HG02763 (cell line): ENCODE results near the gene ZKSCAN4.
A peak's percentile ranks its signal among the peaks of the same experiment; 100 is the strongest.

Experiments used
- ATAC-seq: cut with Tn5 transposase; IDR thresholded peaks from one replicate; pipeline ENCODE4 v1.9.1; 2021; ENCODE audit warnings: mild to moderate bottlenecking, moderate library complexity; ENCODE audit not compliant: unreplicated experiment

Gene ZKSCAN4

DNA sequence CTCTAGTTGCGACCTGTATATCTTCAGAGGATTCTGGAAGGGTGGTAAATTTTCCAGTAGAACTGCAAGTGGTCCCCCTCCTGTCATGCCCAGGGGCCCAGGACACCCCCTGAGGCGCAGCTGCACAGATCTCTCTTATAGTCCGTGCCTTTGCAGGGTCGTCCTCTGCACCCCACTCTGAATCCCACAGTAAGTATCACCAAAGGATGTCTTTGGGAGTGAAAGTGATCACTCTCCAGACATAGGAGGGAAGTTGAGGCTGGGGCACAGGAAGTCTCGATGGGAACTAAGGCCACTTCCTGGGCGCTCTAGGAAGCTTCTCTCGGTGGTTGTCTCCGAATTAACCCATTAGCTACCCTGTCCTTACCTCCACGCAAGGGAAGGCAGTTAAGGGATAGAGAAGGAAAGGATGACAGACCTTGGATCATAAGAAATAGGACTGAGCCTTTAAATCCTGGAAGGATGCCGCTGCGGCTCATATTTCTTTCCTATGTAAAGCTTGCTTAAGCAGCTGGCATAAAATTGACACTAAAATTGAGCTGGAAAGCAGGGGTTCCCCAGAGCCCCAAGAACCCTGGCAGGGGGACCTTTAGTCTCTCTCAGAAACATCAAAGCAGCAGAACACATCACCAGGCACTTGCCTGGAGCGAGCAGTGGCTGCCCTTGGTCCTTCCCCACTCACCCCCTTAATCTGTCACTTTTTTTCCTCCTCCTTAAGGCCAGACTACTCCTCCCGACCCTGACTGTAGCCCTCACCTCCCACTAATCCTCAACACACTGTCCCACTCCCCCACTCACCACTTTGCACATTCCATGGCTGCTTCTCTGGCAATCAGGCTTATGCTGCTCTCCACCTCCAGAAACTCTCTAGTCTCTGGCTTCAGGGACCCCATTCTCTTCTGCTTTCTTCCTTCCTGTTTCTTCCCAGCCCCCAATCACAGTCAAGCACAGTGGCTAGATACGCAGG is at the start of gene ZKSCAN4:
Gene ZKSCAN4 (minus strand): TSS at position 261 of the 967 bp plus-strand sequence. CDS start 289 bp downstream, outside the sequence.
- ATAC-seq, result peak; percentile 81

DNA sequence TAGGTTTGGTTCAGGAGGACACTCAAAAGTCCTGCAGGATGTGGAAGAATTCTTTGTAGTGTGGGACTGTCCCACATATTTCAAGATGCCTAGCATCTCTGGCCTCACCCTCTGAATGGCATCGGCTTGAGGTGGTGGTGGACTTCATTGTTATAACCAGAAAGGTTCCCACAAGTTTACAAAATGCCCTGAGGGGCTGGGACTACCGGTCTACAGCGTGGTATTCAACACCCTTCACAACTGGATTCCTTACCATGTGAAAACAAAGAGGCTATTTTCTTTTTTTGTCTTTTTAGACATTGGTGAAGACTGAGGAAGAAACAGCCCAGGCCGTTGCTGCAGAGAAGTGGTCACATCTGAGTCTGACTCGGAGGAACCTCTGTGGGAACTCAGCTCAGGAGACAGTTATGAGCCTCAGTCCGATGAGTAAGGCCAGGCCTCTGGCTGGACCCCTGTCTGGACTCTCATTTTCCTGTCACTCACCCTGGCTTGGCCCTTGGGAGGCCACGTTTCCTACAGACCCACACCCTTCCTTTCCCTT is 44.5 kb upstream of the ZKSCAN4 start:
- ATAC-seq, result no peak

GRCh38 chr6:28295326-28295725 is 43.3 kb upstream of the ZKSCAN4 start:
- ATAC-seq, result no peak

DNA sequence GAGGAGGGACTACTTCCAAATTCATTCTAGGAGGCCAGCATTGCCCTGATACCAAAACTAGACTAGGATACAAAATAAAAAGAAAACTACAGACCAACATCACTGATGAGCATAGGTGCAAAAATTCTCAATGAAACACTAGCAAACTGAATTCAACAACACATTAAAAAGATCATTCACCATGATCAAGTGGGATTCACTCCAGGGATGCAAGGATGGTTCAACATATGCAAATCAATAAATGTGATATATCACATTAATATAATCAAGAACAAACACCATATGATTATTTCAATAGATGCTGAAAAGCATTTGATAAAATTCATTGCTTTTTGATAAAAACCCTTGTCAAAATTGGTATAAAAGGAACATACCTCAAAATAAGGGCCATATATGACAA is 39.5 kb upstream of the ZKSCAN4 start:
- no peak for ATAC-seq

- no peak for ATAC-seq
These were observed 30.9 kb upstream of the ZKSCAN4 start for GRCh38 chr6:28282926-28283325.

GRCh38 chr6:28281288-28282064 is 29.4 kb upstream of the ZKSCAN4 start, which contains the start of gene PGBD1:
PGBD1 (plus strand) TSS chr6:28281572; CDS start chr6:28283814, 2,242 bp downstream.
- ATAC-seq, result peak; percentile 90

DNA sequence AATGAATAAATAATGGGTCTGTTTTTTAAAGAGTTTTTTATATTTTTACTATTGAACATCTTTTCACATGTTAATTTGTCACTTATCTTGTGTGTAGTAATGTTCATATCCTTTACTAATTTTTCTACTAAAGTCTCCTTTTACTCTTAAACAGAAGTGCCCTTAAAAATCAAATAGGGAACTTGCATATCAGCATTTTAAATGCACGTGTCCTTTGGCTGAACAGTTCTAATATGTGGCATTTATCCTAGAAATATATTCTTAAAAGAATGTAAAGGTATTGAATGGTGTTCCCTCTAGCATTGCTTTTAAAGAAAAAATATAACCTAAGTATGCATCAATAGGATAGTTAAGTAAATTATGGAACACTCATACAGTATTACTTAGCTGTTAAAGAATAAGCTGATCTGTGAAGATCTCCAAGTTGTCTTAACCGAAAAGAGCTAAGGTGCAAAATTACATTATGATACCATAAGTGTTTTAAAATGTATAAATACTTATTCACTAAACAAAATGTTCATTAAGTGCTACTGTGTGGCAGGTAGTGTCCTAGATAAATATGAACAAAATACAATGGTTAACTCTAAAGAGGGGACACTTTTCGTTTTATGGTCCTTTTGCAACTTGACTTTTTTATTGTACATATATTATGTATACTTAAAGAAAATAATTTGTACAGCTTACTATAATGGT is 28.7 kb upstream of the ZKSCAN4 start:
- ATAC-seq, result no peak

DNA sequence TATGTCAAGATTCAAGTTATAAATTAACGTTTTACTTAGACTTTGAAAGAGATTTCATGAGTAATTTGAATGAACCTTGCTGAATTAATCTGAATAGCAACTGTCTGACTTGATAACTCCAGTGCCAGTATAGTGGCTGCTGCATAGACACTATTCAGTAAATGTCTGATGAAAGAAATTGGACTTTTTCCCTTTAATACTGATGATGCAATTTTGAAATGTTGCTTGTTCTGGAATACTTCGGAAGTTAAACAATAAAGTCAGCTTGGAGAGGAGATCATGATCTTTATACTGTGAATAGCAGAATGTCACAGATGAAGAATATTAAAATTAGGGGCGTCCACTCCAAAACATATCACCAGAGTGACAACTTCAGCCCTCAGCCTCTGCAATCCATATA is 25.7 kb upstream of the ZKSCAN4 start:
- ATAC-seq, result no peak

DNA sequence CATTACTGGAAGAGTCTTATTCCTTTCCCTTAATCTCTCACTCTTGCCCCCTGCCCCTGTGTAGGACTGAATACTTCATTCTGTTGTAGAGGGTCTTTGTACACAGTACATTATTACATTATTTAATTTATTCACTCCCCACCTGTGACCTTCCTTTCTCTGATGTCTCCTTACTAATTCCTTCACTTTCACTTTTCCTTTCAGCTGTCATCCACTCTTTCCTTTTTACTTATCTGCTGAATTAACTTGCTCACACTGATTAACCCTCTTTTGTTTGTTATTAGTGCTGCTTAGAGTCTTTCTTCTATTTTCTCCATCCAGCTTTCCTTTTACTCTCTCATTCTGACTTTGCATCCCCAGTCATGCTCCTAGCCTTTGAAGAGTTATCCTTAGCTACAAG is 22.8 kb upstream of the ZKSCAN4 start:
- no peak for ATAC-seq

GRCh38 chr6:28269492-28269891 is 17.4 kb upstream of the ZKSCAN4 start:
- ATAC-seq, result no peak

GRCh38 chr6:28267695-28268059 is 15.6 kb upstream of the ZKSCAN4 start:
- ATAC-seq, result no peak

DNA sequence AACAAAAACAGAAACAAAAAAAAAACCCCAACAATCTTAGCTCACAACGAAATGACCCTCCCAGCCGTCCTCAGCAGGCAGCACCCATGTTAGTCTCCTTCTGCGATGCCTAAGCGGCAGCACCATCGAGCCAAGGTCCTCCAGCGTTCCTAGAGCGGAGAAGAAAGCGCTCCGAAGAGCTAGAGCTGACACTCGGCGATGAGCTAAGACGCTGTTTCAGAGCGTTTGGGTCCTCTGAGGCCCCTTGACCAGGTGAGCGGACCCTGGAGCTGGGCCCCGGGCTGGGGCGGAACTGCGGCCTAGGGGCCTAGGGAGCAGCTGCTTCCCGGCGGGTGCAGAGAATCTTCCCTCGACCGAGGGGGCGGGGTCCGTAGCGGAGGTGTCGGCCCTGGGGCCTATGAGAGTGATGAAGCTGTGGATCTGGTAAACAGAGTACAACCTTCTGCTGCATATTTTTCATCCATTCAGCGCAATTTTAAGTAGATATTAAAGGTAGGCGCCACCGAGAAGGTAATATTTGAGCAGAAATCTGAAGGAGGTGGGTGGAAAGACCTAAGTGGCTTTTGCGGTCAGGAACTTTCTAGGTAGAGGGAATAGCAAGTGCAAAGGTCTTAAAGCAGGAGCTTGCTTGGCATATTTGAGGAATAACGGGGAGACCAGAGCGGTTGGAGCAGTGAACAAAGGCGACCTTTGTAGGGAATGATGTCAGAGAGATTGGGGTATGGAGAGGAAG is 15.1 kb upstream of the ZKSCAN4 start, which contains the start of gene ZSCAN26:
Gene ZSCAN26 (plus strand): TSS at position 182 of the 733 bp plus-strand sequence. CDS start 4,777 bp downstream, outside the sequence.
- ATAC-seq, result peak; percentile 82

- no peak for ATAC-seq
These were observed 14.5 kb upstream of the ZKSCAN4 start for GRCh38 chr6:28266563-28266961.

DNA sequence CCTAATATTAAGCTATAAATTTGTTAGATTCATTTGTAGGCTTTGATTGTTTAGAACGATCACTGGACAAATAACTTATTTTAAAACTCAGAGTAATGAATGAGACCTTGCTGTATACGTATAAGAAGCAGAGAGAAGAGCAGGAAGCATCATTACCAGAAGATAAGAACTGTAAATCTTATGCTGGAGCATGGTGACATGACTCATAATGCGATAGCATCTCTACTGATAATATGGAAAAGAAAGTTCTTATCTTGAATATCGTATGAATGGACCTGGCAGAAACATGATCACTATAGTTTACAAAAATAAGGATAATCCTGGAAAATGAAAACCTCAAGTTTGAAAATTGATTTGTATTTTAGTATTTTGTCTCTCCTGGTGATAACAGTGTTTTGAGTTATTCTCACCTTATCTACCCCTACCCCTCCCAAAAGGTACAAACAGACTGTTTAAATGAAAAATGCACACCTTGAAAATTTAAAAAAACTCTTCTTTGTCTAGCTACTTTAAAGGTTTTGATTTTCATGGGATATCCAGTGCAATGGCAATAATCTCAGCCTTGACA is 12.8 kb upstream of the ZKSCAN4 start:
- no peak for ATAC-seq

GRCh38 chr6:28263922-28264321 is 11.9 kb upstream of the ZKSCAN4 start:
- no peak for ATAC-seq

DNA sequence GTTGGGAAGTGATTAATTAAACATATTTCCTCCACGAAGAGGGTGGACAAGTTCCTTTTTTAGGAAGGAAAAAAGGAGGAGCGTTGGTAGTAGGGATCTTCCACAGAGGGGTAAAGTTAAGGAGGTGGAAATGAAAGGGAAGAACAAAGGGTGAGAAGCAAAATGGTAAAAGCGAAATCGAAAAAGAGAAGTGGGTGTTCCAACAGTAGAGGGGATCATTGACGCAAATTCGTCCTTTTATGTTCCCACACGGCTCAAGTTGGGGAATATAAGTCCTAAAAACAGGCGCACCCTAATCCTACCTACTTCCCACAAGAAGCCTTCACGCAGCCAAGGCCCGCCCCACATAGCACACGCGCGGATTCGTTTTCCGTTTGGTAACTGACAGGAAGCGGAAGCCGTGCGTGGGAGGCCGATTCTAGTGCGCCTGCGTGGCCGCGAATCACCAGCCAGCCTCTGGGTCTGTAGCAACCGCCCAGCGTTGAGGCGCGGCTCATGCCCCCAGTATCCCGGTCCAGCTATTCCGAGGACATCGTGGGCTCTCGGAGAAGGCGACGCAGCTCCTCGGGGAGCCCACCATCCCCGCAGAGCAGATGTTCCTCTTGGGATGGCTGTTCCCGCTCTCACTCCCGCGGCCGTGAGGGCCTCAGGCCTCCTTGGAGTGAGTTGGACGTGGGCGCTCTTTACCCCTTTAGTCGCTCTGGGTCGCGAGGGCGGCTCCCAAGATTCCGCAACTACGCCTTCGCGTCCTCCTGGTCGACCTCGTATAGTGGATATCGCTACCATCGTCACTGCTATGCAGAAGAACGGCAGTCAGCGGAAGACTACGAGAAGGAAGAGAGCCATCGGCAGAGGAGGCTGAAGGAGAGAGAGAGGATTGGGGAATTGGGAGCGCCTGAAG is 7.1 kb upstream of the ZKSCAN4 start, which contains the start of gene NKAPL:
Gene NKAPL (plus strand): TSS at position 421 of the 901 bp plus-strand sequence. CDS start 75 bp downstream, at position 496.
- no peak for ATAC-seq

GRCh38 chr6:28257042-28257441 is 5.0 kb upstream of the ZKSCAN4 start:
- ATAC-seq, result no peak

DNA sequence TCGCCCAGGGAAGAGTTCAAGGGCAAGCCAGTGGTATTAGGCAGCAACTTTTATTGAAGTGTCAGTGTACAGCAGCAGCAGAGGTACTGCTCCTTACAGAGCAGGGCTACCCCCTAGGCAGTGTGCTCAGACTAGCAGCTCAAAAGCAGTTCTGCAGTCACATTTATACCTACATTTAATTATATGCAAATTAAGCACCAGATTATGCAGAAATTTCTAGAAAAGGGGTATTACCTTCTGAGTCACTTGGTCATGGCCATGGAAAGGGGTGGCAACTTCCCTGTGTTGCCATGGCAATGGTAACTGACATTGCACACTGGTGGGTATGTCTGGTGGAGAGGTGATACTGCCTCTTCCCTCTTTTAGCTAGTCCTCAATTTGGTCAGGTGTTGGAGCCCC is 2.1 kb upstream of the ZKSCAN4 start:
- ATAC-seq, result no peak

GRCh38 chr6:28251661-28252008 is 434 bp downstream of the ZKSCAN4 start:
- ATAC-seq, result peak; percentile 16
